Gastroesophageal sphincter (tissue), 3 donors: ENCODE data around the gene GRM4.

Experiments
- CTCF ChIP-seq, 4 experiments: fragments of 200-600 bp in 2 of 4; fragments of 450-650 bp in 2 of 4; sonication (generic) in 1 of 4; IDR thresholded peaks; one replicate each; pipeline ENCODE4 v1.5.1; 2017 to 2019; ENCODE audit warnings: antibody characterized with exemption in 4 of 4, mild to moderate bottlenecking in 2 of 4, moderate library complexity in 2 of 4
- POLR2A ChIP-seq, 2 donors: fragments of 450-650 bp; IDR thresholded peaks; one replicate each; pipeline ENCODE4 v1.6.1; 2017; ENCODE audit warnings: antibody characterized with exemption in 2 of 2, mild to moderate bottlenecking in 2 of 2, moderate library complexity in 1 of 2

GRCh38 chr6:34025861-34026260 is 120.0 kb downstream of the GRM4 start:
- TF ChIP-seq CTCF (IDR thresholded peaks at IDR 0.05) (no peak), POLR2A (IDR thresholded peaks at IDR 0.05) (no peak)
